Stomach (tissue), 4 donors: Measurements from ENCODE around the gene HOXC13.

ENCODE experiments used
- EP300 ChIP-seq: sonication (generic); formaldehyde crosslinking; IDR thresholded peaks from one replicate; pipeline ENCODE4 v1.6.1; 2017; ENCODE audit warnings: antibody characterized with exemption
- TF ChIP-seq, protein P1 (sequence below), 7 experiments: fragments of 450-650 bp in 4 of 7; fragments of 200-600 bp in 3 of 7; sonication (generic) in 3 of 7; IDR thresholded peaks; one replicate each; pipeline ENCODE4 v1.5.1; 2016 to 2019; ENCODE audit warnings: antibody characterized with exemption in 7 of 7, control low read depth in 2 of 7, mild to moderate bottlenecking in 1 of 7

DNA sequence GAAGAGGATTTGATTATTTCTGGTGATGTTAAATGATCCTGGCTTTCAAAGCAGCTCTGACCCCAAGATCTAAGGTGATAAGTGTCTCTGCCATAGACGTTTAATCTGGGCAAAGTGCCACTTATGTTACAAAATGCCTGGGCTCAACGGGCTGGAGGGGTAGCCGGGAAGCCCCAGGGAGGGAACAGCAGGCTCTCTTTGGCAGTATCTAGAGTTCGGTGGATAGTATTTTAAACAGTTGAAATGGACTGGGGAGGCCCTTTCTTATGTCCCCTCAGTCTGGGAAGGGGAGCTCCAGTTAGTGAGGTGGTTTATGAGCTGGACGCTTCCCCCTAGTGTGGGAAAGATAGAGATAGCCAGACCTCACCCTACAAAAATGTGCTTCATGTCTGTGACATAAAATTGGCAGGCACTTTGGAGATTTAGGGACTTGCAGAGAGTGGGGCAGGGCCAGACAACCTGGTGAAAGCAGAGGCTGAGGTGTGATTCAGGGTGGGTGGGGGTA is 28.8 kb downstream of the HOXC13 start:
- TF ChIP-seq, protein P1, sequence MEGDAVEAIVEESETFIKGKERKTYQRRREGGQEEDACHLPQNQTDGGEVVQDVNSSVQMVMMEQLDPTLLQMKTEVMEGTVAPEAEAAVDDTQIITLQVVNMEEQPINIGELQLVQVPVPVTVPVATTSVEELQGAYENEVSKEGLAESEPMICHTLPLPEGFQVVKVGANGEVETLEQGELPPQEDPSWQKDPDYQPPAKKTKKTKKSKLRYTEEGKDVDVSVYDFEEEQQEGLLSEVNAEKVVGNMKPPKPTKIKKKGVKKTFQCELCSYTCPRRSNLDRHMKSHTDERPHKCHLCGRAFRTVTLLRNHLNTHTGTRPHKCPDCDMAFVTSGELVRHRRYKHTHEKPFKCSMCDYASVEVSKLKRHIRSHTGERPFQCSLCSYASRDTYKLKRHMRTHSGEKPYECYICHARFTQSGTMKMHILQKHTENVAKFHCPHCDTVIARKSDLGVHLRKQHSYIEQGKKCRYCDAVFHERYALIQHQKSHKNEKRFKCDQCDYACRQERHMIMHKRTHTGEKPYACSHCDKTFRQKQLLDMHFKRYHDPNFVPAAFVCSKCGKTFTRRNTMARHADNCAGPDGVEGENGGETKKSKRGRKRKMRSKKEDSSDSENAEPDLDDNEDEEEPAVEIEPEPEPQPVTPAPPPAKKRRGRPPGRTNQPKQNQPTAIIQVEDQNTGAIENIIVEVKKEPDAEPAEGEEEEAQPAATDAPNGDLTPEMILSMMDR (IDR thresholded peaks at IDR 0.05): no peak
- no peak for TF ChIP-seq EP300
